Thyroid gland (tissue), 4 donors: ENCODE data around the gene CFAP206.

Experiments
- POLR2A ChIP-seq, 2 donors: fragments of 450-650 bp; IDR thresholded peaks; one replicate each; pipeline ENCODE4 v1.6.1; 2017; ENCODE audit warnings: antibody characterized with exemption in 2 of 2, mild to moderate bottlenecking in 2 of 2, moderate library complexity in 1 of 2
- TF ChIP-seq, protein P1 (sequence below), 6 experiments: fragments of 200-600 bp in 3 of 6; fragments of 450-650 bp in 3 of 6; sonication (generic) in 3 of 6; IDR thresholded peaks; one replicate each; pipeline ENCODE4 v1.5.1; 2016 to 2019; ENCODE audit warnings: antibody characterized with exemption in 6 of 6, mild to moderate bottlenecking in 2 of 6, inconsistent platforms in 1 of 6, moderate library complexity in 1 of 6

- TF ChIP-seq, protein P1, sequence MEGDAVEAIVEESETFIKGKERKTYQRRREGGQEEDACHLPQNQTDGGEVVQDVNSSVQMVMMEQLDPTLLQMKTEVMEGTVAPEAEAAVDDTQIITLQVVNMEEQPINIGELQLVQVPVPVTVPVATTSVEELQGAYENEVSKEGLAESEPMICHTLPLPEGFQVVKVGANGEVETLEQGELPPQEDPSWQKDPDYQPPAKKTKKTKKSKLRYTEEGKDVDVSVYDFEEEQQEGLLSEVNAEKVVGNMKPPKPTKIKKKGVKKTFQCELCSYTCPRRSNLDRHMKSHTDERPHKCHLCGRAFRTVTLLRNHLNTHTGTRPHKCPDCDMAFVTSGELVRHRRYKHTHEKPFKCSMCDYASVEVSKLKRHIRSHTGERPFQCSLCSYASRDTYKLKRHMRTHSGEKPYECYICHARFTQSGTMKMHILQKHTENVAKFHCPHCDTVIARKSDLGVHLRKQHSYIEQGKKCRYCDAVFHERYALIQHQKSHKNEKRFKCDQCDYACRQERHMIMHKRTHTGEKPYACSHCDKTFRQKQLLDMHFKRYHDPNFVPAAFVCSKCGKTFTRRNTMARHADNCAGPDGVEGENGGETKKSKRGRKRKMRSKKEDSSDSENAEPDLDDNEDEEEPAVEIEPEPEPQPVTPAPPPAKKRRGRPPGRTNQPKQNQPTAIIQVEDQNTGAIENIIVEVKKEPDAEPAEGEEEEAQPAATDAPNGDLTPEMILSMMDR (IDR thresholded peaks at IDR 0.05) = no peak
- TF ChIP-seq POLR2A (IDR thresholded peaks at IDR 0.05) = no peak
These were observed 41.5 kb upstream of the CFAP206 start for GRCh38 chr6:87366072-87366827.
